HEK293T (cell line): ENCODE measurements around the gene CYGB.

Source experiments
- BHLHE40 ChIP-seq: fragments of 450-650 bp; IDR thresholded peaks from 2 replicates; pipeline ENCODE4 v1.6.1; 2016; ENCODE audit warnings: mild to moderate bottlenecking, moderate library complexity, borderline replicate concordance
- FOXK2 ChIP-seq: fragments of 450-650 bp; IDR thresholded peaks from 2 replicates; pipeline ENCODE4 v1.6.1; 2016; ENCODE audit warnings: mild to moderate bottlenecking
- FOXM1 ChIP-seq: fragments of 450-650 bp; IDR thresholded peaks from 2 replicates; pipeline ENCODE4 v1.6.1; 2017; ENCODE audit warnings: mild to moderate bottlenecking, borderline replicate concordance
- SUZ12 ChIP-seq: fragments of 450-650 bp; IDR thresholded peaks from 2 replicates; pipeline ENCODE4 v1.6.1; 2016; ENCODE audit warnings: mild to moderate bottlenecking

GRCh38 chr17:76528528-76529223, 8.8 kb downstream of the CYGB start:
- TF ChIP-seq FOXM1 (no peak), BHLHE40 (no peak), SUZ12 (no peak), FOXK2 (no peak)
